Esophagus muscularis mucosa (tissue), 4 donors: ENCODE data around the gene CEP76.

Experiments
- EP300 ChIP-seq: sonication (generic); formaldehyde crosslinking; IDR thresholded peaks from one replicate; pipeline ENCODE4 v1.6.1; 2017; ENCODE audit warnings: antibody characterized with exemption
- POLR2A ChIP-seq: fragments of 450-650 bp; IDR thresholded peaks from one replicate; pipeline ENCODE4 v1.6.1; 2017; ENCODE audit warnings: antibody characterized with exemption, moderate library complexity, mild to moderate bottlenecking, low read depth
- POLR2AphosphoS5 ChIP-seq, 2 donors: sonication (generic); formaldehyde crosslinking; IDR thresholded peaks; one replicate each; pipeline ENCODE4 v1.6.1; 2017; ENCODE audit warnings: antibody characterized with exemption in 2 of 2
- TF ChIP-seq, protein P1 (sequence below), 3 experiments: fragments of 200-600 bp in 2 of 3; fragments of 450-650 bp in 1 of 3; sonication (generic) in 2 of 3; IDR thresholded peaks; one replicate each; pipeline ENCODE4 v1.5.1; 2017 to 2019; ENCODE audit warnings: antibody characterized with exemption in 3 of 3, mild to moderate bottlenecking in 2 of 3, moderate library complexity in 1 of 3

- no peak for TF ChIP-seq POLR2A
- TF ChIP-seq, protein P1, sequence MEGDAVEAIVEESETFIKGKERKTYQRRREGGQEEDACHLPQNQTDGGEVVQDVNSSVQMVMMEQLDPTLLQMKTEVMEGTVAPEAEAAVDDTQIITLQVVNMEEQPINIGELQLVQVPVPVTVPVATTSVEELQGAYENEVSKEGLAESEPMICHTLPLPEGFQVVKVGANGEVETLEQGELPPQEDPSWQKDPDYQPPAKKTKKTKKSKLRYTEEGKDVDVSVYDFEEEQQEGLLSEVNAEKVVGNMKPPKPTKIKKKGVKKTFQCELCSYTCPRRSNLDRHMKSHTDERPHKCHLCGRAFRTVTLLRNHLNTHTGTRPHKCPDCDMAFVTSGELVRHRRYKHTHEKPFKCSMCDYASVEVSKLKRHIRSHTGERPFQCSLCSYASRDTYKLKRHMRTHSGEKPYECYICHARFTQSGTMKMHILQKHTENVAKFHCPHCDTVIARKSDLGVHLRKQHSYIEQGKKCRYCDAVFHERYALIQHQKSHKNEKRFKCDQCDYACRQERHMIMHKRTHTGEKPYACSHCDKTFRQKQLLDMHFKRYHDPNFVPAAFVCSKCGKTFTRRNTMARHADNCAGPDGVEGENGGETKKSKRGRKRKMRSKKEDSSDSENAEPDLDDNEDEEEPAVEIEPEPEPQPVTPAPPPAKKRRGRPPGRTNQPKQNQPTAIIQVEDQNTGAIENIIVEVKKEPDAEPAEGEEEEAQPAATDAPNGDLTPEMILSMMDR (IDR thresholded peaks at IDR 0.05): no peak
- no peak for TF ChIP-seq EP300
- TF ChIP-seq POLR2AphosphoS5 (IDR thresholded peaks at IDR 0.05): no peak
These were observed 609 bp upstream of the CEP76 start for GRCh38 chr18:12703096-12703567.
